Stomach (tissue), 4 donors: ENCODE measurements around the gene TMEM247.

Experiments
- EP300 ChIP-seq: sonication (generic); formaldehyde crosslinking; IDR thresholded peaks from one replicate; pipeline ENCODE4 v1.6.1; 2017; ENCODE audit warnings: antibody characterized with exemption
- POLR2AphosphoS5 ChIP-seq, 3 donors: sonication (generic); formaldehyde crosslinking; IDR thresholded peaks; one replicate each; pipeline ENCODE4 v1.6.1; 2016; ENCODE audit warnings: antibody characterized with exemption in 3 of 3
- TF ChIP-seq, protein P1 (sequence below), 7 experiments: fragments of 450-650 bp in 4 of 7; fragments of 200-600 bp in 3 of 7; sonication (generic) in 3 of 7; IDR thresholded peaks; one replicate each; pipeline ENCODE4 v1.5.1; 2016 to 2019; ENCODE audit warnings: antibody characterized with exemption in 7 of 7, control low read depth in 2 of 7, mild to moderate bottlenecking in 1 of 7

- TF ChIP-seq, protein P1, sequence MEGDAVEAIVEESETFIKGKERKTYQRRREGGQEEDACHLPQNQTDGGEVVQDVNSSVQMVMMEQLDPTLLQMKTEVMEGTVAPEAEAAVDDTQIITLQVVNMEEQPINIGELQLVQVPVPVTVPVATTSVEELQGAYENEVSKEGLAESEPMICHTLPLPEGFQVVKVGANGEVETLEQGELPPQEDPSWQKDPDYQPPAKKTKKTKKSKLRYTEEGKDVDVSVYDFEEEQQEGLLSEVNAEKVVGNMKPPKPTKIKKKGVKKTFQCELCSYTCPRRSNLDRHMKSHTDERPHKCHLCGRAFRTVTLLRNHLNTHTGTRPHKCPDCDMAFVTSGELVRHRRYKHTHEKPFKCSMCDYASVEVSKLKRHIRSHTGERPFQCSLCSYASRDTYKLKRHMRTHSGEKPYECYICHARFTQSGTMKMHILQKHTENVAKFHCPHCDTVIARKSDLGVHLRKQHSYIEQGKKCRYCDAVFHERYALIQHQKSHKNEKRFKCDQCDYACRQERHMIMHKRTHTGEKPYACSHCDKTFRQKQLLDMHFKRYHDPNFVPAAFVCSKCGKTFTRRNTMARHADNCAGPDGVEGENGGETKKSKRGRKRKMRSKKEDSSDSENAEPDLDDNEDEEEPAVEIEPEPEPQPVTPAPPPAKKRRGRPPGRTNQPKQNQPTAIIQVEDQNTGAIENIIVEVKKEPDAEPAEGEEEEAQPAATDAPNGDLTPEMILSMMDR (IDR thresholded peaks at IDR 0.05): no peak
- TF ChIP-seq EP300 (no peak), POLR2AphosphoS5 (IDR thresholded peaks at IDR 0.05) (no peak)
Observed at GRCh38 chr2:46480562-46480961, 1.2 kb downstream of the TMEM247 start.
